ENCODE data around the gene TRIM47.

- TF ChIP-seq, protein P1, sequence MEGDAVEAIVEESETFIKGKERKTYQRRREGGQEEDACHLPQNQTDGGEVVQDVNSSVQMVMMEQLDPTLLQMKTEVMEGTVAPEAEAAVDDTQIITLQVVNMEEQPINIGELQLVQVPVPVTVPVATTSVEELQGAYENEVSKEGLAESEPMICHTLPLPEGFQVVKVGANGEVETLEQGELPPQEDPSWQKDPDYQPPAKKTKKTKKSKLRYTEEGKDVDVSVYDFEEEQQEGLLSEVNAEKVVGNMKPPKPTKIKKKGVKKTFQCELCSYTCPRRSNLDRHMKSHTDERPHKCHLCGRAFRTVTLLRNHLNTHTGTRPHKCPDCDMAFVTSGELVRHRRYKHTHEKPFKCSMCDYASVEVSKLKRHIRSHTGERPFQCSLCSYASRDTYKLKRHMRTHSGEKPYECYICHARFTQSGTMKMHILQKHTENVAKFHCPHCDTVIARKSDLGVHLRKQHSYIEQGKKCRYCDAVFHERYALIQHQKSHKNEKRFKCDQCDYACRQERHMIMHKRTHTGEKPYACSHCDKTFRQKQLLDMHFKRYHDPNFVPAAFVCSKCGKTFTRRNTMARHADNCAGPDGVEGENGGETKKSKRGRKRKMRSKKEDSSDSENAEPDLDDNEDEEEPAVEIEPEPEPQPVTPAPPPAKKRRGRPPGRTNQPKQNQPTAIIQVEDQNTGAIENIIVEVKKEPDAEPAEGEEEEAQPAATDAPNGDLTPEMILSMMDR (IDR thresholded peaks at IDR 0.05) = no peak
- TF ChIP-seq POLR2A (IDR thresholded peaks at IDR 0.05) = no peak
Measured at GRCh38 chr17:75834928-75835653, 43.3 kb downstream of the TRIM47 start.
